Stimulated activated CD8-positive, alpha-beta memory T cell treated with anti-CD3 and anti-CD28 coated beads, Interleukin-15, amount 100 ng/mL, for 1 hour (primary cell): ENCODE data around the gene PCDHAC2.

Experiments
- DNase-seq: peaks from one replicate; pipeline ENCODE4 v3.0.0-alpha.2; 2020; ENCODE audit warnings: low read depth

PCDHAC2 gene

DNA sequence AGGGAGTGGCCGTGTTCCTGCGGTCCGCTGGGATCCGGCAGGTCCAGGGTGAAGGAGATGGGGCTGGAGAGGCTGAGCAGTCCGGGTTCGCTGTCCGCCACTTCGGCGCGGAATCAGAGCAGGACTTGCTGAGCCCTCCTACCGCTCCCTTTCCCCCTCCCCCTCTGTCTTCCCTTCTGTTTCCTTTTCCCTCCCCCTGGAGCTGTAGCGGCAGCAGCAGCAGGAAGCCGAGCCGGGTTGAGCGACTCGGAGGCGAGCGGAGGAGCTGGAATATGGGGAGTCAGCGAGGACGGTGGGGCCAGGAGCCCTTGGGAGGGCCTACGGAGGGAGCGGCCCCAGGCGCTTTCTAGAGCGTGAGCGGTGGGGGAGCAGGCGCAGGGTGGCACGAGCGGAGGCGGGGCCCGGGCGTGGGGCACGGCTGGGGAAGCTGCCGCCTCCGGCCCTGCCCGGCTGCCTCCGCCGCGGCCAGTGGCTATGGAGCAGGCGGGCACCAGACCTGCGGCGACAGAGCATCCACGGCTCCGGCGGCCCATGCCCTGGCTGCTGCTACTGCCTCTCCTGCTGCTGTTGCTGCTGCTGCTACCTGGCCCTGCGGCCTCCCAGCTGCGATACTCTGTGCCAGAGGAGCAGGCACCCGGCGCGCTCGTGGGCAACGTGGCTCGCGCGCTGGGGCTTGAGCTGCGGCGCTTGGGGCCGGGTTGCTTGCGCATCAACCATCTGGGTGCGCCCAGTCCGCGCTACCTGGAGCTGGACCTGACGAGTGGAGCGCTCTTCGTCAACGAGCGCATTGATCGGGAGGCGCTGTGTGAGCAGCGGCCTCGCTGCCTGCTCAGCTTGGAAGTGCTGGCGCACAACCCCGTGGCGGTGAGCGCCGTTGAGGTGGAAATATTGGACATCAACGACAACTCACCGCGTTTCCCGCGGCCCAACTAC, at the start of gene PCDHAC2:
TSS of gene PCDHAC2 (plus strand) at position 184 of the 933 bp plus-strand sequence. CDS start at position 475, 291 bp downstream.
- no peak for DNase-seq

- no peak for DNase-seq
These were observed 42.7 kb upstream of the PCDHAC2 start for GRCh38 chr5:140923601-140924000.

- no peak for DNase-seq
These were observed 40.4 kb upstream of the PCDHAC2 start, which contains the start of gene PCDHAC1 for GRCh38 chr5:140925806-140926442. Gene PCDHAC1 (plus strand): TSS chr5:140926299. CDS start chr5:140926893, 594 bp downstream.

DNA sequence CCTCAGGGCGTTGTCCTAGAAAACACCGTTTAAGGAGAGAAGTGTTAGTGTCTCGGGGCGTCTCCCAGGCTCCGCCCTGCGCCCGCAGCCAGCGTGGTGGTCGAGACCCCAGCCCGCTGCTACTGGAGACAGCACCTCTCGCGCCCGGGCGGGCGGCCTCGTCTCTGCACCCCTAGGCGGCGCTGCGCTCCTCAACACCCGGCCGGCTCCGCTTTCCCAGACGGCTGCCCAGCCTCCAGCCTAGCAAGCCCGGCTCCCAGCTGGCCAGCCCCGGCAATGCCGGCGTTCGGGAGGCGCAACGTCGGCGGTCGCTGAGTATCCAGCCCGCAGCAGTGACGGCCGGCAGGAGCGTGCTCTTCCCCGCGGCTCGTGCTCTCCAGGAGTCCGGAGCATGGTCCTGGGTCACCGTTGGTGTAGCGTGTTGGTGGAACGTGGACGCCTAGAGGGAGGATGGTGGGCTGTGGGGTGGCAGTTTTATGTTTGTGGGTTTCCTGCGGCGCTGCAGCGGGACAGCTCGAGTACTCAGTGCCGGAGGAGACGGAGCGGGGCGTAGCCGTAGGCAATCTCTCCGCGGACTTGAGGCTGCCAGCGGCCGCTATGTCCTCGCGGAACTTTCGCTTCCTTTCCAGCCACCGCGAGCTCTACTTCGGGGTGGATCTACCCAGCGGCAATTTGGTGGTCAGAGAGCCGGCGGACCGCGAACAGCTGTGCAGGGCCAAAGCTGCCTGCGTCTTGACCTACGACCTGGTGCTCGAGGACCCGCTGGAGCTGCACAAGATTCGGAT, 39.6 kb upstream of the PCDHAC2 start:
- no peak for DNase-seq

DNA sequence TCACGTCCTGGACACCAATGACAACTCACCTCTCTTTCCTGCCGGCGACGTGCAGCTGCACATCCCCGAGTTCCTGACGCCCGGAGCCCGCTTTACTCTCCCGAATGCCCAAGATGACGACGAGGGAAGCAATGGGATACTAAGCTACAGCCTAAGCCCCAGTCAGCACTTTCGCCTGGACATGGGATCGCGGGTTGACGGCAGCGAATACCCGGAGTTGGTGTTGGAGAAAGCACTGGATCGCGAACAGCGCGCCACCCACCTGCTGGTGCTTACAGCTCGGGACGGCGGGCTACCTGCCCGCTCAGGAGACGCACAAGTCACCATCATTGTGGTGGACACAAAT, 39.1 kb upstream of the PCDHAC2 start:
- no peak for DNase-seq

GRCh38 chr5:140934964-140935606, 31.2 kb upstream of the PCDHAC2 start:
- no peak for DNase-seq

DNA sequence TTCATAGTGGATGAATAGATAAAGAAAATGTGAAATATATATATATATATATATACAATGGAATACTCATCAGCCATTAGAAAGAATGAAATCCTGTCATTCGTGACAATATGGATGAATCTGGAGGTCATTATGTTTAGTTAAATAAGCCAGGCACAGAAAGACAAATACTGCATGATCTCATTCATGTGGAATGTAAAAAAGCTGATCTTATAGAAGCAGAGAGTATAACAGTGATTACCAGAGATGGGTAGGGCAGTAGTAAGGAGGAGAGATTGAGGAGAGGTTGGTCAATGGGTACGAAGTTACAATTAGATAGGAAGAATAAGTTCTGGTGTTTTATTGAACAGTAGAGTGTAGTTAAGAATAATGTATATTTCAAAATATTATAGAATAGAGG, 19.7 kb upstream of the PCDHAC2 start:
- DNase-seq: no peak

GRCh38 chr5:140951636-140952035, 14.6 kb upstream of the PCDHAC2 start:
- DNase-seq: no peak

- DNase-seq: no peak
These were observed 13.0 kb upstream of the PCDHAC2 start for GRCh38 chr5:140953234-140953633.

- DNase-seq: no peak
These were observed 4.1 kb upstream of the PCDHAC2 start for GRCh38 chr5:140962190-140962589.

GRCh38 chr5:140964356-140964755, 1.9 kb upstream of the PCDHAC2 start:
- DNase-seq: no peak

DNA sequence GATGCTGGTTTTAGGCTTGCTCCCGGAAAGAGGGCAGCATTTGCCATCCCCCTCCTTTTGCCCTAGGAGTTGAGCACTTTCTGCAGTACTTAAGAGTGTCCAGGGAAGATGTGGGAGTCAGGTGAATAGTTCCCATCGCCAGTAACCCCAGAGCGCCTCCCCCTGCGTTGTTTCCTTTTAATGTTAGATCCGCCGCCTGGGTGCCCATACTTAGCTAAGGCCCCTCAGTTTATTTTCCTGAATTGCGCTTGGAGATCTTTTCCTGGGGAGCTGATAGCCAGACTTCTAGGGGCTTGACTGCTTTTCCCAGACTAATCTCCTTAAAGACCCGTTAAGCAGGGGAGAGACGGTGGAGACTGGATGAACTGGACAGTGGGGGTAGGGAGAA, 377 bp upstream of the PCDHAC2 start:
- DNase-seq: no peak

DNA sequence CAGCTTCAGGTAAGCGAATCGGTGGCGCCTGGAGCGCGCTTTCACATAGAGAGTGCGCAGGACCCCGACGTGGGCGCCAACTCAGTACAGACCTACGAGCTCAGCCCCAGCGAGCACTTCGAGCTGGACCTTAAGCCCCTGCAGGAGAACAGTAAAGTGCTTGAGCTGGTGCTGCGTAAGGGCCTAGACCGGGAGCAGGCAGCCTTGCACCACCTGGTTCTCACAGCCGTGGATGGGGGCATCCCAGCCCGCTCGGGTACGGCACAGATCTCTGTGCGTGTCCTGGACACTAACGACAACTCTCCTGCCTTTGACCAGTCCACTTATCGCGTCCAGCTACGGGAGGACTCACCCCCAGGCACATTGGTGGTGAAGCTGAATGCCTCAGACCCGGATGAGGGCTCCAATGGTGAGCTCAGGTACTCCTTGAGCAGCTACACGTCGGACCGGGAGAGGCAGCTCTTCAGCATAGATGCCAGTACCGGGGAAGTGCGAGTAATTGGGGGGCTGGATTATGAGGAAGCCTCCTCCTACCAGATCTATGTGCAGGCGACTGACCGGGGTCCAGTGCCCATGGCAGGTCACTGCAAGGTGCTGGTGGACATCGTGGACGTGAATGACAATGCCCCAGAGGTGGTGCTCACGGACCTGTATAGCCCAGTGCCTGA, 1.1 kb downstream of the PCDHAC2 start:
- DNase-seq: no peak

- DNase-seq: no peak
These were observed 3.6 kb downstream of the PCDHAC2 start for GRCh38 chr5:140969880-140970279.

DNA sequence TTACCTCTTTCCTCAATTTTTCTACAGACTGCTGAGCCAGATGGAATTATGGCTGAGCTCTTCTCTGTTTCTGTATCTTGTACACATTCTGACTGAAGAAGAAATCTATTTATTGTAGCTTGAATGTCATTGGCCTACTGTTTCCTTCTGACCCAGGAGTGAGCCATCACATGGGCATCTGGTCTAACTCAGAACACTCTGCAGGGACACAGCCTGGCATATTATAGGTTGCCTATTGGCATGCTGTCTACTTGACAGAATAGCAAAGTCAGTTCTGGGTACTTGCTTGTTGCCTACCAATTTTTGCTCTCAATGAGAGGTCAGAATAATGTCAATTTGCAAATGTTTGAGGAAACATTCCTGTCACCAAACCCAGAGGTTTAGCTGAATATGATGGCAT, 7.3 kb downstream of the PCDHAC2 start:
- no peak for DNase-seq

DNA sequence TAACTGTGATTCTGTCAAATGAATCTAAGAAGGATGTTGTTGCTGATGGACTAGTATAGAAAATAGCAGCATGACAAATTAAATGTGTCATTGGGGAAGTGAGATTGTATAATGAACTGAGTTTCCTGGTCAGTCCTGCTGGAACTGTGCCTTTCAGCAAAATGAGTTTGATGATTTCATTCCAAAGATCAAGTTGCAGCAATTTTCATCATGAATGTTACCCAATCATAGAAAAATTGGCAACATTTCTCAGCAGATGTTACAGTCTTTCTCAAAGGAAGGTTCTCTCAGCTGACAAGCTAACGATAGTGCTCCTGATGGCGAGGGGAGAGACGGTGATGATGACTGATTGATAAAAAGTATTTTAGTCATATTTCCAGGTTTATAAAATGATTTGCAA, 10.7 kb downstream of the PCDHAC2 start:
- no peak for DNase-seq

GRCh38 chr5:140978260-140978659, 12.0 kb downstream of the PCDHAC2 start:
- DNase-seq: no peak

DNA sequence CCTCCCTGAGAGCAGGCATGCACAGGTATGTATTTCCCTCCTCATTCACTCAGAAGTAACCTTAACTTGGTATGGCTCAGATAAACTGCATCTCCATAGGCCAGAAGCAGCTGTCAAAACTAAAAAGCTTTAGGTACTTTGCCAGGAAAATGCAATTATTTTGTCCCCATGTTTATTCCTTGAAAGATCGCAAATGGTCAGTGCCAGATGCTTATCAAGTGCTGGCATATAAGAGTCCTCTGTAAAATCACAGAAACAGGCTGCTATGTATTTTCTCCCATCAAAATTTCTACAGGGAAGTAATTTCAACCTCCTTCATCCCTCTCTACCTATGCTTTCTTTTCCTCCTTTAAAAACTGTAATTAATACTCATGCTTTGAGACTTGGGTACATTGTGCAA, 12.7 kb downstream of the PCDHAC2 start:
- DNase-seq: no peak

- DNase-seq: no peak
These were observed 15.9 kb downstream of the PCDHAC2 start for GRCh38 chr5:140982083-140982716.

DNA sequence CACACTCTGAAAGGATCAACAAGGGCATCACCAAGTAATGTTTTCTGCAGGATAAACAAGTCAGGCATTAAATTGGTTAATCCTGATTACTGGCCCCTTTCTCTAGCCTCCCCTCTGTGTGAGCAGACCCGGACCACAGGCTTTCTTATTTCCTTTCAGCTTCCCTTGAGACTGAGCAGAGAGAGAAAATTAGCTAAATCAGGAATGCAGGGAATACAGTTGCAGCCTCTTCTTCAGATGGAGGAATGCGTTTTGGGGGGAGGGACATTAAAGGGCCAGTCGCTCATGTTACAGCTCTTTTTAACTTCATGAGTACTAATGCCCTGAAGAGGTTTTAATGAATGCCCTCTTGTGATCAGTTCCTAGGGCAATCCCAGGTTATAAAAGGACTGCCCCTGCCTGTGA, 19.8 kb downstream of the PCDHAC2 start:
- no peak for DNase-seq

DNA sequence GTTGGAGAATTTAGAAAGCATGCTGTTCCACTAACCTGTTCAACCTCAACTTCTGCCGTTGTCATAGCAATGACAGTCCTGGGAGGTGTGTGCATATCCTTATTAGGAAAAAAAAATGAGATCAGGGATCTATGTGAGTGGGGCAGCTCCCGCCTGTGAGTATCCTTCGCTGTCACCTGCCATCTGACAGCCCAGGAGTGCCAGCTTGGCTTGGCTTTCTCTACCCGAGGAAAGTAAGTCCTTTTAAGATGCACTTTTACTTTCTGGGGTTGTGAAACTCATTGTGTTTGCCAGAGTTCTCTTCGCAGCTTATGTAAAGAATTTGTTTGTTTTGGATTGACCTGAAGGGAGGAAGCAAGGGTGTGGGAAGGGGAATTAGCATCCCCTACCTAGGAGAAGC, 21.8 kb downstream of the PCDHAC2 start:
- no peak for DNase-seq
